Progenitor cell of endocrine pancreas (in vitro differentiated cells): ENCODE measurements around the gene SLC13A2. TPM values are rescaled to one million over a fixed set of nuclear protein-coding genes. Genes with fewer than 3 reads are reported as not detected.

ENCODE experiments used
- DNase-seq: peaks from one replicate; pipeline ENCODE4 v3.0.0; 2021; ENCODE audit warnings: low spot score; ENCODE audit not compliant: unreplicated experiment
- H3K27ac Mint-ChIP-seq: 2 replicates; pipeline ENCODE4 v1.8.0; 2021; ENCODE audit warnings: mild to moderate bottlenecking, moderate library complexity, mixed read lengths
- H3K27me3 Mint-ChIP-seq: 2 replicates; pipeline ENCODE4 v1.8.0; 2021; ENCODE audit warnings: mixed read lengths
- H3K36me3 Mint-ChIP-seq: 2 replicates; pipeline ENCODE4 v1.8.0; 2022; ENCODE audit warnings: mixed read lengths; ENCODE audit not compliant: insufficient read depth
- H3K4me1 Mint-ChIP-seq: 2 replicates; pipeline ENCODE4 v1.8.0; 2021; ENCODE audit warnings: low read depth, mixed read lengths
- H3K4me3 Mint-ChIP-seq: 2 replicates; pipeline ENCODE4 v1.8.0; 2021; ENCODE audit warnings: low read depth, mild to moderate bottlenecking, moderate library complexity, mixed read lengths
- H3K9me3 Mint-ChIP-seq: 2 replicates; pipeline ENCODE4 v1.8.0; 2021; ENCODE audit warnings: low read depth, mixed read lengths
- CTCF ChIP-seq: fragments of 200-600 bp; sonication (generic); IDR thresholded peaks from one replicate; pipeline ENCODE4 v1.5.0; 2021; ENCODE audit warnings: antibody characterized with exemption, mild to moderate bottlenecking; ENCODE audit not compliant: unreplicated experiment
- total RNA-seq: library from RNA; stranded (reverse); gene quantifications from 2 replicates; pipeline ENCODE4 v1.2.1, GENCODE V29; 2021

The SLC13A2 gene
- total RNA-seq, 1 donor from 2014 or later, result 0.31 TPM

- H3K4me3 Mint-ChIP-seq, result no peak overlapping the region
- H3K9me3 Mint-ChIP-seq, result no peaks in the 10 kb centered on the region
- no peaks in the 10 kb centered on the region for H3K36me3 Mint-ChIP-seq
- DNase-seq, result no peak
- TF ChIP-seq CTCF, result no peak
- H3K27me3 Mint-ChIP-seq, result peaks cover 6% of the 10 kb centered on the region
- H3K4me1 Mint-ChIP-seq, result no peaks in the 10 kb centered on the region
- no peak overlapping the region for H3K27ac Mint-ChIP-seq
Observed at GRCh38 chr17:28532050-28532960, 58.9 kb downstream of the SLC13A2 start.

GRCh38 chr17:28533091-28533807, 59.8 kb downstream of the SLC13A2 start:
- H3K4me1 Mint-ChIP-seq, result no peaks in the 10 kb centered on the region
- peaks cover 15% of the 10 kb centered on the region for H3K27me3 Mint-ChIP-seq
- no peak for TF ChIP-seq CTCF
- H3K27ac Mint-ChIP-seq, result no peak overlapping the region
- H3K36me3 Mint-ChIP-seq, result no peaks in the 10 kb centered on the region
- no peak overlapping the region for H3K4me3 Mint-ChIP-seq
- H3K9me3 Mint-ChIP-seq, result no peaks in the 10 kb centered on the region
- DNase-seq, result no peak

- Mint-ChIP-seq H3K27ac (no peak overlapping the region), H3K4me1 (no peaks in the 10 kb centered on the region), H3K4me3 (no peak overlapping the region), H3K9me3 (no peaks in the 10 kb centered on the region), H3K27me3 (peaks cover 16% of the 10 kb centered on the region), H3K36me3 (no peaks in the 10 kb centered on the region)
- TF ChIP-seq CTCF, result no peak
- no peak for DNase-seq
Observed at GRCh38 chr17:28534740-28535375, 61.4 kb downstream of the SLC13A2 start.

GRCh38 chr17:28536532-28537218, 63.2 kb downstream of the SLC13A2 start:
- H3K27ac Mint-ChIP-seq, result no peak overlapping the region
- no peak for DNase-seq
- H3K4me3 Mint-ChIP-seq, result no peak overlapping the region
- no peaks in the 10 kb centered on the region for H3K36me3 Mint-ChIP-seq
- H3K4me1 Mint-ChIP-seq, result no peaks in the 10 kb centered on the region
- peaks cover 13% of the 10 kb centered on the region for H3K27me3 Mint-ChIP-seq
- TF ChIP-seq CTCF, result no peak
- H3K9me3 Mint-ChIP-seq, result no peaks in the 10 kb centered on the region

GRCh38 chr17:28537219-28537610, 63.8 kb downstream of the SLC13A2 start:
- no peaks in the 10 kb centered on the region for H3K9me3 Mint-ChIP-seq
- H3K4me1 Mint-ChIP-seq, result no peaks in the 10 kb centered on the region
- DNase-seq, result no peak
- no peak for TF ChIP-seq CTCF
- peaks cover 12% of the 10 kb centered on the region for H3K27me3 Mint-ChIP-seq
- no peak overlapping the region for H3K27ac Mint-ChIP-seq
- H3K4me3 Mint-ChIP-seq, result no peak overlapping the region
- no peaks in the 10 kb centered on the region for H3K36me3 Mint-ChIP-seq
